ENCODE results near the gene SLC4A3. TPM values are rescaled to one million over a fixed set of nuclear protein-coding genes. Genes with fewer than 3 reads are reported as not detected.

The SLC4A3 gene
- total RNA-seq, 1 experiment from 2014 or later: 13.5 TPM

DNA sequence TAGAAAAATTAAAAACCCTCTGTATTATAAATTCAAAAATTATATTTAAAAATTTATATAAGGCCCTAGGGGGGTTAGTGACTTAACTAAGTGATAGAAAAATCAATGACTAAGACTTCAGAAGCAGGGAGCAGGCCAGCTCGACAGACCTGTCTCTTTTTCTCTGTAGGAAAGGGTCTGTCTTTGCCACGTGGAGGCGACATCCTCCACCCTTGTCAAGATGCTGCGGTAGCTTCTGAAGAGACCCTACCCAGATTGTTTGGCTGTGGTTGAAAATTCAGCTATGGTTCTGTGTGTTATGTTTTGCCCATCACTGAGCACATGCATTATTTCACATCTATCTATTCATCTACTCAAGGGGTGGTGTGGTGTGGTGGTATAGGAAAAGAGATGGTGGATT is 8.2 kb upstream of the SLC4A3 start:
- no TSS peak for BruUV-seq (replicated peaks)

DNA sequence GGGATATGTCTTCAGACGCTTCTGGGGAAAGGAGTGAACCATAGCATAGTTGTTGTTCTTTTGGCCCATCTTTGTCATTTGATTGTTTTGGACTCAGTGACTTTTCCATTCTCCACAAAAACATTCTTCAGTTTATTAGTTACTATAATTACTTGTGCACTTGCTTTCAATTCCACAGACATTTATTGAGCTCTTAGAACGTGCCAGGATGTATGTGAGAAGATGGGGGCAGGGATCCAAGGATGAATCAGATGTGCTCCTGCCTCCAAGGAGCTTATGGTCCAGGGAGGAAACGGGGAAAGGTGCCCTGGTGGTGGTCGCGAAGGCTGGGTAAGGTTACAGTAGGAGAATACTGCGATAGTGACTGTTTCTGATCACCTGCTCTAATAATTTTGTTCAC is 6.9 kb upstream of the SLC4A3 start:
- Histone ChIP-seq H3K4me1 (ENCODE audit: control insufficient read depth, insufficient read depth, low read length) (no peaks in the 10 kb centered on the region), H3K4me3 (ENCODE audit: low read depth in 2 of 2, low read length in 2 of 2) (no peak overlapping the region), H3K9me3 (ENCODE audit: control insufficient read depth, insufficient read depth, low read depth, low read length) (no peaks in the 10 kb centered on the region), H3K27ac (ENCODE audit: low read length) (no peak overlapping the region), H3K27me3 (ENCODE audit: control insufficient read depth, insufficient read depth, low read length) (no peaks in the 10 kb centered on the region), H3K36me3 (ENCODE audit: control insufficient read depth, insufficient read depth, low read length) (no peaks in the 10 kb centered on the region)
- TF ChIP-seq TCF7L2 (IDR thresholded peaks at IDR 0.05; ENCODE audit: low read depth, low read length) (no peak), SIN3A (IDR thresholded peaks at IDR 0.05; ENCODE audit: borderline replicate concordance, insufficient read depth, low read depth, low read length) (no peak), POLR2AphosphoS5 (IDR thresholded peaks at IDR 0.05; ENCODE audit: low read depth, low read length) (no peak)
- TF ChIP-seq, protein P1, sequence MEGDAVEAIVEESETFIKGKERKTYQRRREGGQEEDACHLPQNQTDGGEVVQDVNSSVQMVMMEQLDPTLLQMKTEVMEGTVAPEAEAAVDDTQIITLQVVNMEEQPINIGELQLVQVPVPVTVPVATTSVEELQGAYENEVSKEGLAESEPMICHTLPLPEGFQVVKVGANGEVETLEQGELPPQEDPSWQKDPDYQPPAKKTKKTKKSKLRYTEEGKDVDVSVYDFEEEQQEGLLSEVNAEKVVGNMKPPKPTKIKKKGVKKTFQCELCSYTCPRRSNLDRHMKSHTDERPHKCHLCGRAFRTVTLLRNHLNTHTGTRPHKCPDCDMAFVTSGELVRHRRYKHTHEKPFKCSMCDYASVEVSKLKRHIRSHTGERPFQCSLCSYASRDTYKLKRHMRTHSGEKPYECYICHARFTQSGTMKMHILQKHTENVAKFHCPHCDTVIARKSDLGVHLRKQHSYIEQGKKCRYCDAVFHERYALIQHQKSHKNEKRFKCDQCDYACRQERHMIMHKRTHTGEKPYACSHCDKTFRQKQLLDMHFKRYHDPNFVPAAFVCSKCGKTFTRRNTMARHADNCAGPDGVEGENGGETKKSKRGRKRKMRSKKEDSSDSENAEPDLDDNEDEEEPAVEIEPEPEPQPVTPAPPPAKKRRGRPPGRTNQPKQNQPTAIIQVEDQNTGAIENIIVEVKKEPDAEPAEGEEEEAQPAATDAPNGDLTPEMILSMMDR (IDR thresholded peaks at IDR 0.05): no peak
- TF ChIP-seq, protein P2, sequence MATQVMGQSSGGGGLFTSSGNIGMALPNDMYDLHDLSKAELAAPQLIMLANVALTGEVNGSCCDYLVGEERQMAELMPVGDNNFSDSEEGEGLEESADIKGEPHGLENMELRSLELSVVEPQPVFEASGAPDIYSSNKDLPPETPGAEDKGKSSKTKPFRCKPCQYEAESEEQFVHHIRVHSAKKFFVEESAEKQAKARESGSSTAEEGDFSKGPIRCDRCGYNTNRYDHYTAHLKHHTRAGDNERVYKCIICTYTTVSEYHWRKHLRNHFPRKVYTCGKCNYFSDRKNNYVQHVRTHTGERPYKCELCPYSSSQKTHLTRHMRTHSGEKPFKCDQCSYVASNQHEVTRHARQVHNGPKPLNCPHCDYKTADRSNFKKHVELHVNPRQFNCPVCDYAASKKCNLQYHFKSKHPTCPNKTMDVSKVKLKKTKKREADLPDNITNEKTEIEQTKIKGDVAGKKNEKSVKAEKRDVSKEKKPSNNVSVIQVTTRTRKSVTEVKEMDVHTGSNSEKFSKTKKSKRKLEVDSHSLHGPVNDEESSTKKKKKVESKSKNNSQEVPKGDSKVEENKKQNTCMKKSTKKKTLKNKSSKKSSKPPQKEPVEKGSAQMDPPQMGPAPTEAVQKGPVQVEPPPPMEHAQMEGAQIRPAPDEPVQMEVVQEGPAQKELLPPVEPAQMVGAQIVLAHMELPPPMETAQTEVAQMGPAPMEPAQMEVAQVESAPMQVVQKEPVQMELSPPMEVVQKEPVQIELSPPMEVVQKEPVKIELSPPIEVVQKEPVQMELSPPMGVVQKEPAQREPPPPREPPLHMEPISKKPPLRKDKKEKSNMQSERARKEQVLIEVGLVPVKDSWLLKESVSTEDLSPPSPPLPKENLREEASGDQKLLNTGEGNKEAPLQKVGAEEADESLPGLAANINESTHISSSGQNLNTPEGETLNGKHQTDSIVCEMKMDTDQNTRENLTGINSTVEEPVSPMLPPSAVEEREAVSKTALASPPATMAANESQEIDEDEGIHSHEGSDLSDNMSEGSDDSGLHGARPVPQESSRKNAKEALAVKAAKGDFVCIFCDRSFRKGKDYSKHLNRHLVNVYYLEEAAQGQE (IDR thresholded peaks at IDR 0.05; ENCODE audit: insufficient read depth in 1 of 2, low read depth in 2 of 2, low read length in 1 of 2): no peak
- DNase-seq (ENCODE audit: low read depth, low spot score): no peak
- no TSS peak for BruUV-seq (replicated peaks)
- no peak for ATAC-seq
- ChIA-PET CTCF (no interaction called here), POLR2A (no interaction called here)
- intact Hi-C loops (cut with micrococcal nuclease; ENCODE audit: unreplicated experiment): no loop called here
- in situ Hi-C loops (cut with HindIII; ENCODE audit: low pct_unique_long_range_greater_than_20kb, low sequenced_read_pairs): no loop called here

More for the DNA sequence above, 8.2 kb upstream of the SLC4A3 start:
- ATAC-seq (no peak), DNase-seq (ENCODE audit: low read depth, low spot score) (no peak)
- ChIA-PET CTCF (interaction anchor here (0.6 kb wide), 1 partner anchor 22 kb away, joined by 3 read pairs; no protein-coding TSS in a partner anchor), POLR2A (no interaction called here)
- Histone ChIP-seq H3K4me1 (ENCODE audit: control insufficient read depth, insufficient read depth, low read length) (no peaks in the 10 kb centered on the region), H3K4me3 (ENCODE audit: low read depth in 2 of 2, low read length in 2 of 2) (no peak overlapping the region), H3K27me3 (ENCODE audit: control insufficient read depth, insufficient read depth, low read length) (no peaks in the 10 kb centered on the region), H3K27ac (ENCODE audit: low read length) (no peak overlapping the region), H3K36me3 (ENCODE audit: control insufficient read depth, insufficient read depth, low read length) (no peaks in the 10 kb centered on the region), H3K9me3 (ENCODE audit: control insufficient read depth, insufficient read depth, low read depth, low read length) (no peaks in the 10 kb centered on the region)
- TF ChIP-seq, protein P1 (IDR thresholded peaks at IDR 0.05): no peak
- TF ChIP-seq, protein P2 (IDR thresholded peaks at IDR 0.05; ENCODE audit: insufficient read depth in 1 of 2, low read depth in 2 of 2, low read length in 1 of 2): no peak
- TF ChIP-seq TCF7L2 (IDR thresholded peaks at IDR 0.05; ENCODE audit: low read depth, low read length) (no peak), SIN3A (IDR thresholded peaks at IDR 0.05; ENCODE audit: borderline replicate concordance, insufficient read depth, low read depth, low read length) (no peak), POLR2AphosphoS5 (IDR thresholded peaks at IDR 0.05; ENCODE audit: low read depth, low read length) (no peak)
- intact Hi-C loops (cut with micrococcal nuclease; ENCODE audit: unreplicated experiment): no loop called here
- in situ Hi-C loops (cut with HindIII; ENCODE audit: low pct_unique_long_range_greater_than_20kb, low sequenced_read_pairs): no loop called here
